Ectodermal cell (in vitro differentiated cells): ENCODE measurements around the gene RNU1-3.
A peak's percentile ranks its signal among the peaks of the same experiment; 100 is the strongest.
"Not testable (repeated sequence)": the region's sequence is repeated elsewhere in the genome, so short reads cannot be mapped to it uniquely, and the experiment has no call there.

Experiments used
- H3K27ac ChIP-seq: 2 replicates; pipeline ENCODE4 v1.7.0; 2013; ENCODE audit warnings: mild to moderate bottlenecking, low read depth, low read length; ENCODE audit not compliant: insufficient read depth, poor library complexity, severe bottlenecking
- H3K27me3 ChIP-seq: 2 replicates; pipeline ENCODE4 v1.7.0; 2013; ENCODE audit warnings: mild to moderate bottlenecking, low read length; ENCODE audit not compliant: insufficient read depth, control insufficient read depth, poor library complexity, severe bottlenecking
- H3K36me3 ChIP-seq: one replicate; pipeline ENCODE4 v1.7.0; 2013; ENCODE audit warnings: low read length; ENCODE audit not compliant: control insufficient read depth, insufficient read depth
- H3K4me1 ChIP-seq: one replicate; pipeline ENCODE4 v1.7.0; 2013; ENCODE audit warnings: low read length; ENCODE audit not compliant: control insufficient read depth, insufficient read depth
- H3K4me3 ChIP-seq: 2 replicates; pipeline ENCODE4 v1.7.0; 2013; ENCODE audit warnings: low read depth, low read length, control low read depth; ENCODE audit not compliant: insufficient read depth
- H3K9me3 ChIP-seq: 2 replicates; pipeline ENCODE4 v1.7.0; 2013; ENCODE audit warnings: mild to moderate bottlenecking, low read length, moderate library complexity; ENCODE audit not compliant: control insufficient read depth
- WGBS, 2 experiments: methylation state at CpG; one replicate each; pipeline ENCODE4 v1.1.7; 2013; ENCODE audit warnings: missing lambda C conversion rate in 2 of 2; 5-methylcytosine and 5-hydroxymethylcytosine counted together

Gene RNU1-3

GRCh38 chr1:16644482-16645270, 22.1 kb downstream of the RNU1-3 start:
- H3K27ac ChIP-seq, H3K4me1 ChIP-seq: not testable (repeated sequence)
- WGBS, 2 experiments = 5 to 7% methylated on average over 58 to 61 of the region's 61 CpGs

GRCh38 chr1:16644193-16644481, 22.6 kb downstream of the RNU1-3 start:
- Histone ChIP-seq H3K9me3 (no peaks in the 10 kb centered on the region), H3K27ac (no peak overlapping the region), H3K27me3 (peaks cover 23% of the 10 kb centered on the region), H3K36me3 (no peaks in the 10 kb centered on the region), H3K4me1 (peaks cover 8% of the 10 kb centered on the region), H3K4me3 (peak overlapping the region; percentile 82)
- WGBS, 2 experiments = 3% methylated on average over 16 of the region's 16 CpGs

More at GRCh38 chr1:16644482-16645270, 22.1 kb downstream of the RNU1-3 start:
- H3K36me3 ChIP-seq, H3K9me3 ChIP-seq: not testable (repeated sequence)
- Histone ChIP-seq H3K27me3 (peaks cover 29% of the 10 kb centered on the region), H3K4me3 (peak overlapping the region; percentile 82)

GRCh38 chr1:16643476-16644192, 23.1 kb downstream of the RNU1-3 start:
- Histone ChIP-seq H3K27me3 (peaks cover 19% of the 10 kb centered on the region), H3K4me3 (peak overlapping the region; percentile 82)
- not testable (repeated sequence) for H3K9me3 ChIP-seq, H3K4me1 ChIP-seq, H3K27ac ChIP-seq, H3K36me3 ChIP-seq
- 47 to 50% methylated on average over 12 of the region's 12 CpGs for WGBS, 2 experiments

GRCh38 chr1:16643001-16643411, 23.7 kb downstream of the RNU1-3 start:
- H3K27ac ChIP-seq, H3K4me1 ChIP-seq, H3K9me3 ChIP-seq, H3K36me3 ChIP-seq, H3K4me3 ChIP-seq: not testable (repeated sequence)
- H3K27me3 ChIP-seq = peaks cover 13% of the 10 kb centered on the region
- WGBS, 2 experiments = 91 to 95% methylated on average over 4 of the region's 4 CpGs

GRCh38 chr1:16642025-16642966, 24.5 kb downstream of the RNU1-3 start:
- H3K4me3 ChIP-seq, H3K36me3 ChIP-seq, H3K4me1 ChIP-seq, H3K27me3 ChIP-seq, H3K9me3 ChIP-seq, H3K27ac ChIP-seq: not testable (repeated sequence)
- 87 to 90% methylated on average over 9 of the region's 9 CpGs for WGBS, 2 experiments

GRCh38 chr1:16641159-16641975, 25.4 kb downstream of the RNU1-3 start:
- WGBS, 2 experiments = 93 to 94% methylated on average over 8 of the region's 8 CpGs
- H3K4me3 ChIP-seq, H3K36me3 ChIP-seq, H3K27ac ChIP-seq, H3K27me3 ChIP-seq, H3K4me1 ChIP-seq, H3K9me3 ChIP-seq: not testable (repeated sequence)

GRCh38 chr1:16639091-16640031, 27.4 kb downstream of the RNU1-3 start:
- H3K4me3 ChIP-seq, H3K36me3 ChIP-seq, H3K27me3 ChIP-seq, H3K27ac ChIP-seq, H3K4me1 ChIP-seq, H3K9me3 ChIP-seq: not testable (repeated sequence)
- 80 to 82% methylated on average over 10 to 11 of the region's 11 CpGs for WGBS, 2 experiments

GRCh38 chr1:16637941-16638778, 28.6 kb downstream of the RNU1-3 start:
- not testable (repeated sequence) for H3K4me3 ChIP-seq, H3K9me3 ChIP-seq, H3K27me3 ChIP-seq, H3K36me3 ChIP-seq, H3K4me1 ChIP-seq, H3K27ac ChIP-seq
- WGBS, 2 experiments = 92 to 94% methylated on average over 5 to 6 of the region's 6 CpGs
